Measurements from ENCODE around the gene RNPS1. TPM values are rescaled to one million over a fixed set of nuclear protein-coding genes. Genes with fewer than 3 reads are reported as not detected.

Gene RNPS1
- total RNA-seq, 1 donor from 2014 or later: 98.6 TPM

DNA sequence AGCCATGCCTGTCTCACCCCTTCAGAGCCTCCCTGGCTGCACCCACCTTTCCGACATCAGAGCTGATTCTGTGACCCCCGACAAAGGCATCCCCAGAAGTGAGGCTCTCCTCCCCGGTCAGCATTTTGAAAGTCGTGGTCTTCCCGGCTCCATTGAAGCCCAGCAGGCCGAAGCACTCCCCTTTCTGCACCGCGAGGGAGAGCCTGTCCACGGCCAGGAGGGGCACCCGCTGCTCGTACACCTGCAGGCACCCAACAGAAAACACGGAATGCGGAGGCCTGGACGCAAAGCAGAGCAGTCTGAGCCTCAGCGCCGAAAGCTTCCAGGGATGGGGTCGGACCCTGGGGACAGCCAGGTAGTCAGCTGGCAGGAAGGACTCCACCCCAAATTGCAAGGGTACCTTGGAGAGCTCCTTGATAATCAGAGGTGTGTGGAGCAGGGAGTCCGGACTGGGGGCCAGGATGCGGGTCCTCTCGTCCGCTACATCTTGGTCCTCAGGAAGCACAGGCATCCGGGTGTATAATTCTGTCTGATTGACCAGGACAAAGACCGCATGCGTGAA lies 13.1 kb upstream of the RNPS1 start:
- Histone ChIP-seq H3K9me3 (no peaks in the 10 kb centered on the region), H3K36me3 (peaks cover 89% of the 10 kb centered on the region), H3K27me3 (ENCODE audit: low read depth) (no peaks in the 10 kb centered on the region), H3K4me1 (no peaks in the 10 kb centered on the region), H3K4me3 (no peak overlapping the region), H3K27ac (no peak overlapping the region)
- intact Hi-C loops (cut with DNase I): no loop called here
- DNase-seq (no peak), ATAC-seq (no peak)
- TF ChIP-seq, protein P1, sequence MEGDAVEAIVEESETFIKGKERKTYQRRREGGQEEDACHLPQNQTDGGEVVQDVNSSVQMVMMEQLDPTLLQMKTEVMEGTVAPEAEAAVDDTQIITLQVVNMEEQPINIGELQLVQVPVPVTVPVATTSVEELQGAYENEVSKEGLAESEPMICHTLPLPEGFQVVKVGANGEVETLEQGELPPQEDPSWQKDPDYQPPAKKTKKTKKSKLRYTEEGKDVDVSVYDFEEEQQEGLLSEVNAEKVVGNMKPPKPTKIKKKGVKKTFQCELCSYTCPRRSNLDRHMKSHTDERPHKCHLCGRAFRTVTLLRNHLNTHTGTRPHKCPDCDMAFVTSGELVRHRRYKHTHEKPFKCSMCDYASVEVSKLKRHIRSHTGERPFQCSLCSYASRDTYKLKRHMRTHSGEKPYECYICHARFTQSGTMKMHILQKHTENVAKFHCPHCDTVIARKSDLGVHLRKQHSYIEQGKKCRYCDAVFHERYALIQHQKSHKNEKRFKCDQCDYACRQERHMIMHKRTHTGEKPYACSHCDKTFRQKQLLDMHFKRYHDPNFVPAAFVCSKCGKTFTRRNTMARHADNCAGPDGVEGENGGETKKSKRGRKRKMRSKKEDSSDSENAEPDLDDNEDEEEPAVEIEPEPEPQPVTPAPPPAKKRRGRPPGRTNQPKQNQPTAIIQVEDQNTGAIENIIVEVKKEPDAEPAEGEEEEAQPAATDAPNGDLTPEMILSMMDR (IDR thresholded peaks at IDR 0.05): no peak

DNA sequence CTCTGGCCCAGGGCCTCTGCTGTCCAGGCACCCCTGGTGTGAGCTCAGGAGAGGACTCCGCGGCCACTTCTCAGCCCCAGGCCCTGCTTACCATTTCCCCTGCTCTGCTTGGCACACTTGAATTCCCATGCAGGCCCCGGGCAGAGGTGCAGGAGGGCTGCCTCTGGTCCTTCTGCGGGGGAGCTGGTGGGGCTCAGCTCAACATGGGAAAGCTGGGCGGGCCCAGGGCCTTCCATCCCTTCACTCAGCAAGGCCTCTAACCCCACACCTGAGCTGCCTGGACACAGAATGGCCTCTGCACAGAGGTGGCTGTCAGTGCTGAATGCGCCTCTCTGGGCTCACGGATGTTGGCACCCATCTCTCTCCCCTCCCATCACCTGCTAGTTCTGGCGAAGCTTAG lies 12.5 kb upstream of the RNPS1 start:
- DNase-seq: no peak
- Histone ChIP-seq H3K4me3 (no peak overlapping the region), H3K36me3 (peaks cover 88% of the 10 kb centered on the region), H3K27ac (no peak overlapping the region), H3K9me3 (no peaks in the 10 kb centered on the region), H3K4me1 (no peaks in the 10 kb centered on the region), H3K27me3 (ENCODE audit: low read depth) (no peaks in the 10 kb centered on the region)
- no peak for ATAC-seq
- intact Hi-C loops (cut with DNase I): no loop called here
- TF ChIP-seq, protein P1 (IDR thresholded peaks at IDR 0.05): no peak

DNA sequence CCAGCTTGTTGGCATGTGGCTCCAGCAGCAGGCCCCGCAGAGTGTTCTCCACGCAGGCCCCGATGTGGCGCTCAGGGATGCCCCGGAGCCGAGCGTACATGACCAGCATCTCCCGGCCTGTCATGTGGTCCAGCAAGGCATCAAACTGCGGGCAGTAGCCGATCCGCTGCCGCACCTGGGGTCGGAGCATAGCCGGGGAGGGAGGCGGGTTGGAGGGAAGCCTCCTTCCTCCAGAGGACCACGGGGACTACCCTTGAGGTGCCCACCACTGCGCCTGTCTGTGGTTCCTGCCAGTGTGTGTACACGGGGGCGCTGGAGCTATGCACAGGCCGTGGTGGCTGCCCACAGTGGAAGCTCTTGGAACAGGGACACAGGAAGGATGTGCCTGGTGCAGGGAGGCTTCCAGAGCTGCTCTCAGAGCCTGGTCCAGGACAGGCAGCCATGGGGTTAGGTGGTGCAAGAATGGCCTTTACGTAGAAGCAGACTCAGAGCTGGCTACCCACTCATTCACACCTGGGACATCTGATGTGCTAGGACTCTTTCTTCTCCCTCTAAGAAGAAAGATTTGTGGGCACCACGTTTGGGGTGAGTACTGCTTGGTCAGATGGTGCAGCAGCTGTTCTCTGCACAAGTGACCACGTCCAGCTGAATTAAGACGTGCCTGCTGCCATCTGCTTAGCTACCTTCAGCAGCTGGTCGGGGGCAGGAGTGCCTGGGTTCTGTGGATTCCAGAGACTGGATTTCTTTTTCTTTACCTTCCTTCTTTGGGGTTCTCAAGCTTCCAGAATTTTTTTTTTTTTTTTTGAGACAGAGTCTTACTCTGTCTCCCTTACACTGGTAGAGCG lies 11.3 kb upstream of the RNPS1 start:
- intact Hi-C loops (cut with DNase I): no loop called here
- ATAC-seq (no peak), DNase-seq (no peak)
- Histone ChIP-seq H3K4me1 (no peaks in the 10 kb centered on the region), H3K27ac (no peak overlapping the region), H3K27me3 (ENCODE audit: low read depth) (no peaks in the 10 kb centered on the region), H3K9me3 (no peaks in the 10 kb centered on the region), H3K4me3 (no peak overlapping the region), H3K36me3 (peaks cover 75% of the 10 kb centered on the region)
- TF ChIP-seq, protein P1 (IDR thresholded peaks at IDR 0.05): no peak

DNA sequence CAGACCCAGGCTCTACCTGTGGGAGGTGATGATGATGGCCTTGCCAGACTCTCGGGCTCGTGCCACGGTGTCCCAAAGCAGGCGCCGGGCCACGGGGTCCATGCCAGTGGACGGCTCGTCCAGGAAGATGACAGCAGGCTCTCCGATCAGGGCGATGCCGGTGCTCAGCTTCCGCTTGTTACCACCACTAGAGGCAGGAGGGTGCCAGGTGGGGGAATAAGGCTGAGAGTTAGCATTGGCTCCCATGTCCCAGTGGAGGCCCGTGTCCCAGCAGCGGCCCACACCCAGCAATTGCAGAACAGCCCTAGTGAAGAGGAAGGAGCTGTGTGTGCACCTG lies 10.3 kb upstream of the RNPS1 start:
- TF ChIP-seq, protein P1 (IDR thresholded peaks at IDR 0.05): no peak
- H3K9me3 ChIP-seq: no peaks in the 10 kb centered on the region
- no peak overlapping the region for H3K27ac ChIP-seq
- ATAC-seq: no peak
- no peak for DNase-seq
- intact Hi-C loops (cut with DNase I): no loop called here
- peaks cover 65% of the 10 kb centered on the region for H3K36me3 ChIP-seq
- no peaks in the 10 kb centered on the region for H3K4me1 ChIP-seq
- no peaks in the 10 kb centered on the region for H3K27me3 ChIP-seq (ENCODE audit: low read depth)
- H3K4me3 ChIP-seq: no peak overlapping the region

DNA sequence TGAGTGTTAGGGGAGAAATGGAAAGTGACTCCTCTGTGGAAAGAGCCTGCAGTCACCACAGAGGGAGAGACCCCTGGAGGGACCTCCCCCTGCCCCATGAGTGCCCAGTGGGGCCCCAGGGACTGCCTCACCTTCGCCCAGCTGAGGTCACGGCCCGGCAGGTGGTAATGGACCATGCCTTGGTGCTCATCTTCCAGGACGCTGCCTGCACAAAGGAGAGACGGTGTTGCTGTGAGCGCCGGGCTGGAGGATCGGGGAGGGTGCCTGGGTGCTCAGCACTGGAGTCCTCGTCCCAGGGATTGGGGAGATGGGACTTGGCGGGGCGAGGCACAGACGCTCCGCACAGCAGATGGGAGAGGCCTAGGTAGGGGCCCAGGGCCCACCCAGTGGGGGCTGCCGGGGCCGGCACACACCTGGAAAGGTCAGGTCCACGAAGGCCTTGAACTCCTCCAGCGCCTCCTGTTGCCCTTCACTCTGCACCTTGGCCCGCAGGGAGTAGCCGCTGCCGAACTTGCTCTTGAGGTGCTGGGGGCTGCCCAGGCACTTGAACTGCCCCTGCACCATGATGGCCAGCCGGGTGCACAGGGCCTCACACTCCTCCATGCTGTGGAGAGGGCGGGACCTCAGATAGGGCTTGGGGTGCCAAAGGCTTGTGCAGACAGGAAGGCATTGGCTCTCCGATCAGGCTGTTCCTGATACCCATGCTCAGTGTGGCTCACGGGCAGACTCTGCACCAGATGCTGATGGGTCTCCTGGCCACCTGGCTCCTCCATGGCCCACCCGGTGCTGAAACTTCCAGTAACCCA lies 9.7 kb upstream of the RNPS1 start:
- no peaks in the 10 kb centered on the region for H3K9me3 ChIP-seq
- intact Hi-C loops (cut with DNase I): no loop called here
- TF ChIP-seq, protein P1 (IDR thresholded peaks at IDR 0.05): no peak
- no peak overlapping the region for H3K4me3 ChIP-seq
- ATAC-seq (no peak), DNase-seq (no peak)
- peaks cover 60% of the 10 kb centered on the region for H3K36me3 ChIP-seq
- no peaks in the 10 kb centered on the region for H3K4me1 ChIP-seq
- H3K27ac ChIP-seq: no peak overlapping the region
- no peaks in the 10 kb centered on the region for H3K27me3 ChIP-seq (ENCODE audit: low read depth)
